ENCODE results near the gene SNAPIN. TPM values are rescaled to one million over a fixed set of nuclear protein-coding genes. Genes with fewer than 3 reads are reported as not detected.

Gene SNAPIN
- total RNA-seq, 4 donors from 2014 or later = 39.9 to 61.2 (median 51.1) TPM

- peak; percentile 90 for DNase-seq
- Histone ChIP-seq H3K4me1 (peaks cover 19 to 59% (median 33%) of the 10 kb centered on the region in 3 donors), H3K9me3 (no peaks in the 10 kb centered on the region), H3K36me3 (peaks cover 2 to 36% (median 20%) of the 10 kb centered on the region in 3 donors), H3K27ac (peak within 1 kb of the TSS; percentile 99 to 100 (median 100)), H3K4me3 (peak within 1 kb of the TSS; percentile 81 to 90 (median 84)), H3K27me3 (no peaks in the 10 kb centered on the region)
- whole genome bisulfite sequencing, 2 donors = 0 to 3% methylated on average over 25 to 31 of the region's 65 CpGs
- TF ChIP-seq CTCF (IDR thresholded peaks at IDR 0.05) (peak in 2 of 6 experiments; percentile 23 to 44), POLR2A (IDR thresholded peaks at IDR 0.05) (peak in 3 of 4 donors; percentile 12 to 76 (median 75))
- intact Hi-C loops (cut with DNase I) = no loop called here
Measured at GRCh38 chr1:153633754-153634665, 24.5 kb upstream of the SNAPIN start, which contains the start of gene CHTOP. Gene CHTOP (plus strand): TSS chr1:153634066. CDS start chr1:153636589, 2,523 bp downstream.

GRCh38 chr1:153635872-153636271, 22.6 kb upstream of the SNAPIN start:
- no peak for TF ChIP-seq CTCF (IDR thresholded peaks at IDR 0.05)
- TF ChIP-seq POLR2A (IDR thresholded peaks at IDR 0.05) = no peak
- Histone ChIP-seq H3K27ac (peak overlapping the region in 3 of 4 donors; percentile 99 to 100 (median 100)), H3K36me3 (peaks cover 21 to 54% (median 39%) of the 10 kb centered on the region in 3 donors), H3K4me3 (peak overlapping the region in 2 of 4 donors; percentile 81 to 84), H3K4me1 (peaks cover 19 to 57% (median 33%) of the 10 kb centered on the region in 3 donors), H3K9me3 (no peaks in the 10 kb centered on the region), H3K27me3 (no peaks in the 10 kb centered on the region)
- DNase-seq = no peak
- intact Hi-C loops (cut with DNase I) = no loop called here
- WGBS, 2 donors = 75 to 80% methylated on average over 6 to 7 of the region's 7 CpGs

- peaks cover 19 to 59% (median 33%) of the 10 kb centered on the region in 3 donors for H3K4me1 ChIP-seq
- H3K4me3 ChIP-seq = no peak overlapping the region
- peak overlapping the region in 2 of 4 donors; percentile 15 to 99 for H3K27ac ChIP-seq
- H3K27me3 ChIP-seq = no peaks in the 10 kb centered on the region
- intact Hi-C loops (cut with DNase I) = no loop called here
- no peaks in the 10 kb centered on the region for H3K9me3 ChIP-seq
- H3K36me3 ChIP-seq = peaks cover 22 to 59% (median 39%) of the 10 kb centered on the region in 3 donors
- WGBS, 2 donors = 83 to 91% methylated on average over 9 of the region's 9 CpGs
- TF ChIP-seq POLR2A (IDR thresholded peaks at IDR 0.05) (no peak), CTCF (IDR thresholded peaks at IDR 0.05) (no peak)
- no peak for DNase-seq
Measured at GRCh38 chr1:153636312-153636711, 22.2 kb upstream of the SNAPIN start.

- peaks cover 22 to 78% (median 52%) of the 10 kb centered on the region in 3 donors for H3K36me3 ChIP-seq
- intact Hi-C loops (cut with DNase I) = no loop called here
Measured at GRCh38 chr1:153638261-153638660, 20.2 kb upstream of the SNAPIN start.

More at GRCh38 chr1:153638261-153638660, 20.2 kb upstream of the SNAPIN start:
- no peak overlapping the region for H3K27ac ChIP-seq
- WGBS, 2 donors = 65 to 86% methylated on average over 6 of the region's 6 CpGs
- peaks cover 16 to 51% (median 25%) of the 10 kb centered on the region in 3 donors for H3K4me1 ChIP-seq
- H3K27me3 ChIP-seq = no peaks in the 10 kb centered on the region
- no peak overlapping the region for H3K4me3 ChIP-seq
- no peak for DNase-seq
- no peaks in the 10 kb centered on the region for H3K9me3 ChIP-seq
- TF ChIP-seq CTCF (IDR thresholded peaks at IDR 0.05) = no peak
- TF ChIP-seq POLR2A (IDR thresholded peaks at IDR 0.05) = no peak

All from esophagus squamous epithelium (tissue), 5 donors.